GM23338 (cell line): ENCODE measurements around the gene KLHDC8A. TPM values are rescaled to one million over a fixed set of nuclear protein-coding genes. Genes with fewer than 3 reads are reported as not detected.

Experiments used
- ATAC-seq: fragments of 200-7000 bp; cut with Tn5 transposase; 3 replicates; pipeline ENCODE4 v1.9.1; 2020
- DNase-seq: peaks from one replicate; pipeline ENCODE4 v3.0.0-alpha.2; 2015; ENCODE audit warnings: low spot score
- H2AFZ ChIP-seq: fragments of 200-600 bp; sonication (generic); 2 replicates; pipeline ENCODE4 v1.8.0; 2016; ENCODE audit warnings: antibody characterized with exemption, mild to moderate bottlenecking, moderate library complexity
- H3F3A ChIP-seq: fragments of 200-600 bp; sonication (generic); replicated peaks from 2 replicates; pipeline ENCODE4 v1.8.0; 2017; ENCODE audit warnings: antibody characterized with exemption, mixed run types, low read depth
- H3K27ac ChIP-seq: fragments of 200-600 bp; sonication (generic); 2 replicates; pipeline ENCODE4 v1.6.1; 2016; ENCODE audit warnings: low read depth
- H3K27me3 ChIP-seq: fragments of 200-600 bp; sonication (generic); 2 replicates; pipeline ENCODE4 v1.8.0; 2016; ENCODE audit warnings: mild to moderate bottlenecking, mixed run types, moderate library complexity; ENCODE audit not compliant: insufficient read depth
- H3K36me3 ChIP-seq: fragments of 200-600 bp; sonication (generic); 2 replicates; pipeline ENCODE4 v1.8.0; 2016; ENCODE audit warnings: mild to moderate bottlenecking; ENCODE audit not compliant: insufficient read depth
- H3K4me1 ChIP-seq: fragments of 200-600 bp; sonication (generic); 2 replicates; pipeline ENCODE4 v1.8.0; 2016; ENCODE audit warnings: mild to moderate bottlenecking, moderate library complexity; ENCODE audit not compliant: insufficient read depth
- H3K4me2 ChIP-seq: fragments of 200-600 bp; sonication (generic); 2 replicates; pipeline ENCODE4 v1.7.1; 2017; ENCODE audit warnings: mixed run types
- H3K4me3 ChIP-seq: fragments of 200-600 bp; sonication (generic); 2 replicates; pipeline ENCODE4 v1.6.1; 2016; ENCODE audit warnings: mixed run types
- H3K79me2 ChIP-seq: fragments of 200-600 bp; sonication (generic); replicated peaks from 2 replicates; pipeline ENCODE4 v1.8.0; 2017; ENCODE audit warnings: mild to moderate bottlenecking; ENCODE audit not compliant: insufficient read depth
- H3K9me2 ChIP-seq: fragments of 200-600 bp; sonication (generic); 2 replicates; pipeline ENCODE4 v1.8.0; 2017; ENCODE audit not compliant: insufficient read depth
- H4K20me1 ChIP-seq: fragments of 200-600 bp; sonication (generic); replicated peaks from 2 replicates; pipeline ENCODE4 v1.8.0; 2017; ENCODE audit warnings: mild to moderate bottlenecking; ENCODE audit not compliant: insufficient read depth
- H3K27ac Mint-ChIP-seq: 2 replicates; pipeline ENCODE4 v1.8.0; 2020; ENCODE audit warnings: inconsistent platforms, mild to moderate bottlenecking, moderate library complexity, mixed read lengths
- H3K27me3 Mint-ChIP-seq: 3 replicates; pipeline ENCODE4 v1.8.0; 2022; ENCODE audit warnings: low read depth, mild to moderate bottlenecking, moderate library complexity, mixed read lengths, inconsistent platforms; ENCODE audit not compliant: insufficient read depth, poor library complexity
- H3K36me3 Mint-ChIP-seq: 3 replicates; pipeline ENCODE4 v1.8.0; 2021; ENCODE audit warnings: low read depth, mild to moderate bottlenecking, inconsistent platforms, moderate library complexity, mixed read lengths
- H3K4me1 Mint-ChIP-seq: 3 replicates; pipeline ENCODE4 v1.8.0; 2020; ENCODE audit warnings: mild to moderate bottlenecking, inconsistent platforms, mixed read lengths
- H3K4me3 Mint-ChIP-seq: 3 replicates; pipeline ENCODE4 v1.8.0; 2021; ENCODE audit warnings: moderate library complexity, mild to moderate bottlenecking, inconsistent platforms, mixed read lengths
- H3K9me3 Mint-ChIP-seq: 3 replicates; pipeline ENCODE4 v1.8.0; 2020; ENCODE audit warnings: moderate library complexity, mild to moderate bottlenecking, inconsistent platforms, mixed read lengths
- CREB1 ChIP-seq: fragments of 250-450 bp; sonication (Bioruptor Pico); IDR thresholded peaks from 2 replicates; pipeline ENCODE4 v1.5.0; 2020; ENCODE audit warnings: low read depth, mild to moderate bottlenecking, moderate library complexity
- CTCF ChIP-seq, 2 experiments: fragments of 200-600 bp in 1 of 2; sonication (generic) in 1 of 2; conservative IDR thresholded peaks; 2 replicates each; pipeline versions ENCODE4 v1.5.1 to v1.6.1; 2016 to 2017; ENCODE audit warnings: antibody characterized with exemption in 2 of 2, low read depth in 2 of 2, mild to moderate bottlenecking in 2 of 2, moderate library complexity in 1 of 2
- ETS1 ChIP-seq: IDR thresholded peaks from 2 replicates; pipeline ENCODE4 v1.6.1; 2016; ENCODE audit warnings: antibody characterized with exemption
- EZH2 ChIP-seq: fragments of 200-600 bp; sonication (generic); IDR thresholded peaks from one replicate; pipeline ENCODE4 v1.8.0; 2017; ENCODE audit warnings: antibody characterized with exemption, mild to moderate bottlenecking, low read depth; ENCODE audit not compliant: unreplicated experiment
- EZH2phosphoT487 ChIP-seq: fragments of 200-600 bp; sonication (generic); IDR thresholded peaks from one replicate; pipeline ENCODE4 v1.8.1; 2018; ENCODE audit warnings: antibody characterized with exemption; ENCODE audit not compliant: unreplicated experiment
- JUNB ChIP-seq: IDR thresholded peaks from one replicate; pipeline ENCODE4 v1.6.1; 2016; ENCODE audit warnings: antibody characterized with exemption; ENCODE audit not compliant: unreplicated experiment
- NANOG ChIP-seq: IDR thresholded peaks from 2 replicates; pipeline ENCODE4 v1.6.1; 2016; ENCODE audit warnings: antibody characterized with exemption, borderline replicate concordance
- POLR2AphosphoS5 ChIP-seq: IDR thresholded peaks from 2 replicates; pipeline ENCODE4 v1.6.1; 2016; ENCODE audit warnings: antibody characterized with exemption, low read depth
- REST ChIP-seq: IDR thresholded peaks from one replicate; pipeline ENCODE4 v1.6.1; 2018; ENCODE audit warnings: antibody characterized with exemption; ENCODE audit not compliant: unreplicated experiment
- STAT1 ChIP-seq: IDR thresholded peaks from one replicate; pipeline ENCODE4 v1.6.1; 2016; ENCODE audit warnings: antibody characterized with exemption; ENCODE audit not compliant: unreplicated experiment
- ZNF114 ChIP-seq: fragments of 250-450 bp; sonication (Bioruptor Pico); IDR thresholded peaks from 2 replicates; pipeline ENCODE4 v1.5.0; 2020; ENCODE audit warnings: mild to moderate bottlenecking, moderate library complexity
- ZNF331 ChIP-seq: fragments of 250-450 bp; sonication (Bioruptor Pico); IDR thresholded peaks from 2 replicates; pipeline ENCODE4 v1.5.0; 2020; ENCODE audit warnings: low read depth, mild to moderate bottlenecking, moderate library complexity
- ZNF462 ChIP-seq: fragments of 250-450 bp; sonication (Bioruptor Pico); IDR thresholded peaks from 2 replicates; pipeline ENCODE4 v1.5.0; 2020; ENCODE audit warnings: mild to moderate bottlenecking, moderate library complexity
- polyA plus RNA-seq: library from polyadenylated mRNA; unstranded; fragments of >200 nt; fragmentation: Nextera tagmentation; extraction: Ambion mirVana; gene quantifications from 2 replicates; pipeline ENCODE4 v1.2.1, GENCODE V29; 2016
- total RNA-seq: library from RNA; depleted of rRNA; stranded (reverse); fragments of >200 nt; shearing (Covaris generic); gene quantifications from 2 replicates; pipeline ENCODE4 v1.2.3, GENCODE V29; 2014

KLHDC8A gene
- total and polyA plus RNA-seq, 2 experiments from 2014 or later: 1.7 to 2.8 TPM

- Histone ChIP-seq H3K4me1 (peaks cover 24% of the 10 kb centered on the region; the same call in 1 of the 2 replicates), H3K9me2 (no peaks in the 10 kb centered on the region), H3K27me3 (peaks cover 50% of the 10 kb centered on the region), H4K20me1 (no peaks in the 10 kb centered on the region), H3K4me2 (peak overlapping the region; percentile 93), H3F3A (peaks cover 10% of the 10 kb centered on the region; the same call in 1 of the 2 replicates), H2AFZ (peak overlapping the region; percentile 97), H3K36me3 (no peaks in the 10 kb centered on the region), H3K27ac (no peak overlapping the region), H3K79me2 (no peaks in the 10 kb centered on the region), H3K4me3 (peak overlapping the region; percentile 75)
- no peak for TF ChIP-seq POLR2AphosphoS5
- no peak for TF ChIP-seq ZNF114 (CRISPR knock-in tag)
- no peak for TF ChIP-seq ZNF462 (CRISPR knock-in tag)
- no peak for TF ChIP-seq ZNF331 (CRISPR knock-in tag)
- no peak for TF ChIP-seq JUNB
- no peak for TF ChIP-seq EZH2
- no peak for TF ChIP-seq CREB1 (CRISPR knock-in tag)
- no peak for TF ChIP-seq CTCF (conservative IDR thresholded peaks at IDR 0.05; ENCODE audit: low read depth in 2 of 2)
- TF ChIP-seq REST: no peak
- no peak for TF ChIP-seq EZH2phosphoT487
- TF ChIP-seq STAT1: no peak
- no peak for TF ChIP-seq ETS1
- no peak for TF ChIP-seq NANOG
- H3K36me3 Mint-ChIP-seq: no peaks in the 10 kb centered on the region
- H3K4me1 Mint-ChIP-seq: peaks cover 13% of the 10 kb centered on the region
- ATAC-seq (no peak), DNase-seq (no peak)
- H3K9me3 Mint-ChIP-seq: no peaks in the 10 kb centered on the region
- peaks cover 46% of the 10 kb centered on the region for H3K27me3 Mint-ChIP-seq
- no peak overlapping the region for H3K27ac Mint-ChIP-seq
- peak overlapping the region; percentile 51 for H3K4me3 Mint-ChIP-seq
Measured at GRCh38 chr1:205342986-205343385, 13.7 kb downstream of the KLHDC8A start.
